Measurements from ENCODE around the gene GINS2.
A peak's percentile ranks its signal among the peaks of the same experiment; 100 is the strongest.

GINS2 gene

DNA sequence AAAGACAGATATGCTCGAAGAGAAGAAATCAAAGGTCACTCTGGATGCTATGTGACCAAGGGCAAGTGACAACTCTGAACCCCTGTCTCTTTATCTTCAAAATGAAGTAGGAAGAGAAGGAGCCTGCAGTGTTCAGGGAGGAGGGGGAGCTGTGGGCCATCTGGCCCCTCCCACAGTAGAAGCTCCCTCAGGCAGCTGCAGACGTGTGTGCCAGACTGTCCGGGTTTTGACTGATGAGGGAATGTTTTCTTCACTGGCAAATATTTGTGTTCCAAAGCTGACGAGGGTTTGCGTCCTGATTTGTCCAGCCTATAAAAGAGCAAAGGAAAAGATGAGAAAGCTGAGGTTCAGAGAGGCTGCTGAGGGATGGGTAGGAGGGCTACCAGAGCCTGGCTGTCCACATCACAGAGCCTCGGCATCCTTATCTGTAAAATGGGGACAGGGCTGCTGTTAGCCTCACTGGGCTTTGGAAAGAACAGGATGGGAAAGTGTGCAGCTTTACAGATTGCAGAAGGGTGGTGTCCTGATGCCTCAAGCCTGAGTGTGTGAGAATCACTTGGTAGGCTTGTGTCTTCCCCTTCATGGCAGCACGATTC, 1.8 kb upstream of the GINS2 start:
- no peak for FAIRE-seq
- DNase-seq (ENCODE audit: insufficient read length, low spot score) = no peak

GRCh38 chr16:85689950-85690320, 1.2 kb upstream of the GINS2 start:
- DNase-seq (ENCODE audit: insufficient read length, low spot score) (no peak), FAIRE-seq (no peak)

GRCh38 chr16:85689285-85689949, 663 bp upstream of the GINS2 start:
- FAIRE-seq (no peak), DNase-seq (ENCODE audit: insufficient read length, low spot score) (no peak)

- no peak for FAIRE-seq
- DNase-seq (ENCODE audit: insufficient read length, low spot score) = no peak
These were observed 893 bp downstream of the GINS2 start for GRCh38 chr16:85687651-85688471.

DNA sequence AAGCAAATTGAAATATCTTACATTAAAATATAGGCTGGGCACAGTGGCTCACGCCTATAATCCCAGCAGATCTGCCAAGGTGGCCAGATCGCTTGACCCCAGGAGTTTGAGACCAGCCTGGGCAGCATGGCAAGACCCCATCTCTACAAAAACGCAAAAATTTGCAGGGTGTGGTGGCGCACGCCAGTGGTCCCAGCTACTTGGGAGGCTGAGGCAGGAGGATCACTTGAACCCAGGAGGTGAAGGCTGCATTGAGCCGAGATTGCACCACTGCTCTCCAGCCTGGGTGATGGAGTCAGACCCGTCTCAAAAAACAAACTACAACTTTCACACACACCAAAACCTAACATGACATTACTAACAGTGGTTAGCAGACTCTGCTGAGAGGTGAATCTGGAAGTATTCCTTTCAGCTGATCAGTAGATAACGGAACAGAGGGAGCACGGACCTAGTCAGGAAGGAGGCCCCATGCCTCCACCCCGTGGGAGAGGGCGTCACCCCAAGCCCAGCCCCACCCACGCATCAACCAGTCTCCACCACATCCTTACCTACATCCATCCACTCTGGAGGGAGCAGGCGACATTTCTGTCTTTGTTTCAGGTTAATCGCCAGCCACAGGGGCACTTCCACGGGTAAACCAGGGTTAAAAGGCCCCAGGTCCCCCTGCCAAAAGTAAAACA, 1.7 kb downstream of the GINS2 start:
- no peak for FAIRE-seq
- no peak for DNase-seq (ENCODE audit: insufficient read length, low spot score)

- DNase-seq (ENCODE audit: insufficient read length, low spot score) (no peak), FAIRE-seq (no peak)
These were observed 3.5 kb downstream of the GINS2 start for GRCh38 chr16:85685251-85685650.

DNA sequence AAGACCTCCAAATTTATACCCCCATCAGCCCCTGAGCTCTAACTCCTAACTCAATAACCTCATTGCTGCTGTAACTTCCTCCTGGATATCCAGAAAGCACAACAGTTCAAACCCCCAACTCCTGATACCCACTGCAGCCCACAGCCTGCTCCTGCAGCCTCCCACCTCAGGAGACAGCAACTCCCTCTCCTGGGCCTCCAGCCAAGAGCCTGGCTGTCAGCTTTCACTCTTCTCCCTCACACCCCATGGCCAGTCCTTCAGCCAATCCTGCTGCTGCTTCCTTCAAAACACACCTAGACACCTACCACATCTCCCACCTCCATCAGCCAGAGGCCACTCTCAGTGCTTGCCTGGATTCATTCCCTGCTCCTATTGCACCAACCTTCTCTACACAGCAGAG, 5.4 kb downstream of the GINS2 start:
- DNase-seq (ENCODE audit: insufficient read length, low spot score) = no peak
- FAIRE-seq = no peak

GRCh38 chr16:85682516-85682915, 6.2 kb downstream of the GINS2 start:
- FAIRE-seq = no peak
- DNase-seq (ENCODE audit: insufficient read length, low spot score) = no peak

DNA sequence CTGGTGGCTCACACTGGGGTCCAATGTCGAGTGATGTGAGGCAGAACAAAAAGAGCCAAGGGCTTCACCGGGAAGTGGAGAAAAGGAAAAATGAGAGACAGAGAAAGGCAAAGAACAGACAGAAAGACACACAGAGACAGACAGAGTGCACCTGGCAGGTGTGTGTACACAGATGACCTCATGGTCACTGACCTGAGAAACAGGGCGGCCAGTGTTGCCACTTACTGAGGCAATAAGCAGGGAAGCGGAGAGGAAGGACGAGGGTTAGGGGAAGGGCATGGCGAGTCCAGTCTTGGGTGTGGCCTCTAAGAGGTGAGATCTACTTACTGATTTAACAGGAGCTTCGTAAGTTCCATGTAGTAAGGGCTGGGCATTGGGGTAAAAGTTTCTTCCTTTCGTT, 7.5 kb downstream of the GINS2 start:
- FAIRE-seq = no peak
- DNase-seq (ENCODE audit: insufficient read length, low spot score) = no peak

DNA sequence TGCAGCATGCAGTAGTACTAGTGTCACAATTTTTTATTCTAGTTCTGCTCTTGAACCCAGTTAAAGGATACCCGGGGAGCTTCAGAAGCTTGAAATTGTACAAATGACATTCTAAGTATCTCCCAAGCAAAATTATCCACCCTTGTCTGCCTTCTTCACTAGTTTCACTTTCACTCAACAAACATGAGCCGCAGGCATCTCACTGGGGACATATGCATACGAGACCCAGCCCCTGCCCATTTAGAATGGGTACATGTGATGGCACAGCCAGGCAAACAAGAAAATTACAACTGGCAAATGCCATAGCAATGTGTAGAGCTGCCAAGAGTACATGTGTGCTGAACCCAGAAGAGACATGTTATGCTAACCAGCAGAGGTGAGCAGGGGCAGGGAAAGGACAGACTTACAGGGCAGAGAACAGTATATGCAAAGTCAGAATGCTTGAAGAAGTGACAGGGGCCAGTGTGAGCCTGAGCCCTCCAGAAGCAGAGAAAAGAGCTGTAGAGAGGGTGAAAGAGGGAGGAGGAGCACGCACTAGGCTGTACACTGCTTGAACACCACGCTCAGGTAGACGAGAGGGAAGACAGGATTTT, 8.3 kb downstream of the GINS2 start:
- FAIRE-seq (no peak), DNase-seq (ENCODE audit: insufficient read length, low spot score) (no peak)

- no peak for DNase-seq (ENCODE audit: insufficient read length, low spot score)
These were observed 8.9 kb downstream of the GINS2 start for GRCh38 chr16:85679870-85680269.

DNA sequence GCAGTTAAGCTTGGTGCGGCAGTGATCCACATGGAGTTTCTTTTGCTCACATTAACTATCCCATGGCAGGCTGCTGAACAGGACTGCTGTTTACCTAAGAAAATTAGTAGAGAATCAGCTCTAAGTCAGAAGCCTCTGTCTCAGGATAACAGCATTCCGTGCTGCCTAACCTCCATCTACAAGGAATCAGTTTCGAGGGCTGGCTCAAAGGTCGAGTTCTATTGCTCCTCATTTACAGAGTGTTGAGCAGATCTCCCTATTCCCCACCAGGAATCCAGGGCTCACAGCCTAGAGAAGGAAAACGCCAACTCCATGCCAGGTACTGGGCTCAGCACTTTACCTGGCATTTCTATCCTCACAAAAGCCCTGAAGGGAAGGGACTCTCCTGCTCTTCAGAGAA, 9.9 kb downstream of the GINS2 start:
- FAIRE-seq (no peak), DNase-seq (ENCODE audit: insufficient read length, low spot score) (no peak)

More at GRCh38 chr16:85679870-85680269, 8.9 kb downstream of the GINS2 start:
- FAIRE-seq = no peak

DNA sequence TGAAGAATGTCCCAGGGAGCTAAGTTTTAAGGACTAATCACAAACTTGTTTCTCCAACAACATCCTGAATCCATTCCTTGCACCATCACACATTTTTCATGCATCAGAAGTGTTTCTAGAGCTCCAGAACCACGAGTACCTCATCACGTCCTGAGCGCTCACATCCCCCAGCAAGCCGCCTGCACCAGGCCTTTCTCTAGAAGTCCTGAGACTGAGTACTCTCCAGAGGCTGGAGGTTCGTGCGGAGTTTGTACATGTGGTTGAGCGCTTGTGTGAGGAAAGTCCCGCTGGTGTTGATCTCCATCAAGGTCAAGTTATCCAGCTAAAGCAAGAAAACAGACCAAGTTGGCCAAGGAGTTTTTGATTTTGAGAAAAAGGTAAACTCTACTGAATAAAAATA, 10.7 kb downstream of the GINS2 start:
- DNase-seq (ENCODE audit: insufficient read length, low spot score) (no peak), FAIRE-seq (no peak)

GRCh38 chr16:85677383-85677967, 11.3 kb downstream of the GINS2 start:
- no peak for FAIRE-seq
- no peak for DNase-seq (ENCODE audit: insufficient read length, low spot score)

- DNase-seq (ENCODE audit: insufficient read length, low spot score) (no peak), FAIRE-seq (no peak)
These were observed 12.3 kb downstream of the GINS2 start for GRCh38 chr16:85676466-85676865.

- DNase-seq (ENCODE audit: insufficient read length, low spot score) = no peak
- FAIRE-seq = peak; percentile 33
These were observed 13.4 kb downstream of the GINS2 start for GRCh38 chr16:85675251-85675874.

DNA sequence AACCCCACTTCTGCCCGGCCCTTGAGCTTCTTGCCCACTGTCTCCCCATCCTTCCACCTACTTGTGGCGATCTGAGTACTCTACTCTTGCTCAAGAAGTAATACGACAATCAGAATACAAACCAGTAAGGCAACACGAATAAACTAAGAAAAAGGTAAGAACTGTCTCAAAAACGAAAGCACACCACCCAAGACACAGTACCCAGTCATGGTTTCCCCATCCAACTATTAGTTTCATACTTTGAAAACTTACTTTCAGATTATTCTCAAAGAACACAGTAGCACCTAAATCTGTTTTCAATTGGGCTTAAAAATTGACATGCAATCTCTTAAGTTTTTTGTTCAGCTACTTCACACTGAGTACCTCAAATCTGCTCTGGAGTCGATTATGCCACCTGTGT, 13.9 kb downstream of the GINS2 start:
- DNase-seq (ENCODE audit: insufficient read length, low spot score) (no peak), FAIRE-seq (no peak)

GRCh38 chr16:85674418-85674755, 14.4 kb downstream of the GINS2 start:
- no peak for DNase-seq (ENCODE audit: insufficient read length, low spot score)
- FAIRE-seq = no peak

- FAIRE-seq = no peak
- no peak for DNase-seq (ENCODE audit: insufficient read length, low spot score)
These were observed 15.0 kb downstream of the GINS2 start for GRCh38 chr16:85673529-85674417.
